H9 (cell line): Measurements from ENCODE around the gene HIPK3. TPM values are rescaled to one million over a fixed set of nuclear protein-coding genes. Genes with fewer than 3 reads are reported as not detected.

ENCODE experiments used
- DNase-seq: peaks from one replicate; pipeline ENCODE4 v3.0.0-alpha.2; 2017
- H2AFZ ChIP-seq: one replicate; pipeline ENCODE4 v1.6.1; 2013; ENCODE audit warnings: mild to moderate bottlenecking, low read length, control low read depth, moderate library complexity
- H2AK5ac ChIP-seq: 2 replicates; pipeline ENCODE4 v1.6.1; 2013; ENCODE audit warnings: low read length, control low read depth, mixed read lengths; ENCODE audit not compliant: insufficient read length
- H2BK120ac ChIP-seq: one replicate; pipeline ENCODE4 v1.6.1; 2013; ENCODE audit warnings: low read depth, mild to moderate bottlenecking, low read length, control low read depth, inconsistent platforms; ENCODE audit not compliant: poor library complexity, severe bottlenecking
- H2BK12ac ChIP-seq: 2 replicates; pipeline ENCODE4 v1.6.1; 2013; ENCODE audit warnings: low read length, control low read depth, mixed read lengths, low read depth; ENCODE audit not compliant: insufficient read length
- H2BK15ac ChIP-seq: 2 replicates; pipeline ENCODE4 v1.6.1; 2013; ENCODE audit warnings: low read depth, low read length, control low read depth
- H2BK20ac ChIP-seq: one replicate; pipeline ENCODE4 v1.6.1; 2013; ENCODE audit warnings: low read depth, mild to moderate bottlenecking, low read length, control low read depth, inconsistent platforms; ENCODE audit not compliant: poor library complexity, severe bottlenecking
- H2BK5ac ChIP-seq: 2 replicates; pipeline ENCODE4 v1.6.1; 2013; ENCODE audit warnings: low read length, control low read depth, mixed read lengths; ENCODE audit not compliant: insufficient read length
- H3K14ac ChIP-seq: 2 replicates; pipeline ENCODE4 v1.6.1; 2013; ENCODE audit warnings: low read length, control low read depth; ENCODE audit not compliant: insufficient read depth
- H3K18ac ChIP-seq: 2 replicates; pipeline ENCODE4 v1.6.1; 2013; ENCODE audit warnings: low read depth, mild to moderate bottlenecking, mixed read lengths, low read length, control low read depth; ENCODE audit not compliant: insufficient read length
- H3K23ac ChIP-seq: 2 replicates; pipeline ENCODE4 v1.6.1; 2013; ENCODE audit warnings: low read length, control low read depth, mixed read lengths, low read depth; ENCODE audit not compliant: insufficient read length
- H3K23me2 ChIP-seq: 2 replicates; pipeline ENCODE4 v1.6.1; 2013; ENCODE audit warnings: low read depth, mild to moderate bottlenecking, mixed read lengths, low read length, control low read depth; ENCODE audit not compliant: insufficient read length, poor library complexity, severe bottlenecking
- H3K27ac ChIP-seq: 2 replicates; pipeline ENCODE4 v1.5.1; 2013; ENCODE audit warnings: low read length, control low read depth, mixed read lengths, low read depth; ENCODE audit not compliant: insufficient read length
- H3K27me3 ChIP-seq: 2 replicates; pipeline ENCODE4 v1.6.1; 2013; ENCODE audit warnings: low read length, control low read depth, inconsistent platforms; ENCODE audit not compliant: insufficient read depth
- H3K4ac ChIP-seq: 2 replicates; pipeline ENCODE4 v1.6.1; 2013; ENCODE audit warnings: low read depth, mild to moderate bottlenecking, control low read depth, inconsistent platforms, low read length, moderate library complexity
- H3K4me1 ChIP-seq: 2 replicates; pipeline ENCODE4 v1.6.1; 2013; ENCODE audit warnings: low read length, control low read depth, inconsistent platforms; ENCODE audit not compliant: insufficient read depth
- H3K4me2 ChIP-seq: 2 replicates; pipeline ENCODE4 v1.6.1; 2013; ENCODE audit warnings: low read length, control low read depth, mixed read lengths; ENCODE audit not compliant: insufficient read length, insufficient read depth
- H3K56ac ChIP-seq: 2 replicates; pipeline ENCODE4 v1.6.1; 2013; ENCODE audit warnings: low read depth, mild to moderate bottlenecking, mixed read lengths, low read length, control low read depth; ENCODE audit not compliant: insufficient read length
- H3K79me1 ChIP-seq: 2 replicates; pipeline ENCODE4 v1.6.1; 2013; ENCODE audit warnings: low read depth, mild to moderate bottlenecking, moderate library complexity, low read length, control low read depth, inconsistent platforms; ENCODE audit not compliant: insufficient read depth, poor library complexity, severe bottlenecking
- H3K79me2 ChIP-seq: 2 replicates; pipeline ENCODE4 v1.6.1; 2013; ENCODE audit warnings: low read length, control low read depth, inconsistent platforms; ENCODE audit not compliant: insufficient read depth
- H3K9ac ChIP-seq: 2 replicates; pipeline ENCODE4 v1.6.1; 2013; ENCODE audit warnings: low read length, control low read depth, mixed read lengths; ENCODE audit not compliant: insufficient read length; ENCODE audit errors: extremely low read depth
- H3K9me3 ChIP-seq: one replicate; pipeline ENCODE4 v1.6.1; 2013; ENCODE audit warnings: low read depth, low read length, inconsistent platforms; ENCODE audit not compliant: control insufficient read depth
- H3T11ph ChIP-seq: one replicate; pipeline ENCODE4 v1.6.1; 2013; ENCODE audit warnings: mild to moderate bottlenecking, low read length, control low read depth, inconsistent platforms
- H4K20me1 ChIP-seq: one replicate; pipeline ENCODE4 v1.6.1; 2013; ENCODE audit not compliant: control insufficient read depth, insufficient read length, insufficient read depth
- H4K5ac ChIP-seq: 2 replicates; pipeline ENCODE4 v1.6.1; 2013; ENCODE audit warnings: low read depth, mild to moderate bottlenecking, mixed read lengths, low read length, control low read depth; ENCODE audit not compliant: insufficient read length
- H4K8ac ChIP-seq: replicated peaks from 2 replicates; pipeline ENCODE4 v1.6.1; 2013; ENCODE audit warnings: low read length, control low read depth, mixed read lengths, low read depth; ENCODE audit not compliant: insufficient read length
- H4K91ac ChIP-seq: 2 replicates; pipeline ENCODE4 v1.6.1; 2013; ENCODE audit warnings: low read depth, mild to moderate bottlenecking, moderate library complexity, mixed read lengths, low read length, control low read depth; ENCODE audit not compliant: insufficient read length
- H3K27ac Mint-ChIP-seq, 3 experiments: 2 replicates in 2 of 3; 3 replicates in 1 of 3; pipeline ENCODE4 v1.8.0; 2020 to 2021; ENCODE audit warnings: mixed read lengths in 3 of 3, mild to moderate bottlenecking in 1 of 3, moderate library complexity in 1 of 3
- H3K27me3 Mint-ChIP-seq: 2 replicates; pipeline ENCODE4 v1.8.0; 2021; ENCODE audit warnings: low read depth, mild to moderate bottlenecking, moderate library complexity, mixed read lengths
- H3K36me3 Mint-ChIP-seq, 3 experiments: 2 replicates in 2 of 3; 3 replicates in 1 of 3; pipeline ENCODE4 v1.8.0; 2020 to 2021; ENCODE audit warnings: low read depth in 3 of 3, mixed read lengths in 3 of 3; ENCODE audit not compliant: insufficient read depth in 1 of 3
- H3K4me1 Mint-ChIP-seq, 2 experiments: 2 replicates each; pipeline ENCODE4 v1.8.0; 2020; ENCODE audit warnings: mixed read lengths in 2 of 2
- H3K4me3 Mint-ChIP-seq, 2 experiments: 2 replicates in 1 of 2; 3 replicates in 1 of 2; pipeline ENCODE4 v1.8.0; 2020 to 2021; ENCODE audit warnings: mild to moderate bottlenecking in 2 of 2, mixed read lengths in 2 of 2, moderate library complexity in 1 of 2
- H3K9me3 Mint-ChIP-seq, 2 experiments: 2 replicates in 1 of 2; 3 replicates in 1 of 2; pipeline ENCODE4 v1.8.0; 2020; ENCODE audit warnings: mild to moderate bottlenecking in 2 of 2, mixed read lengths in 2 of 2, moderate library complexity in 1 of 2
- whole genome bisulfite sequencing: extraction: QIAGEN DNeasy Blood & Tissue Kit; methylation state at CpG from one replicate; pipeline ENCODE4 v1.1.7; 2013; ENCODE audit warnings: missing lambda C conversion rate, low lambda C conversion rate, mixed read lengths; ENCODE audit not compliant: insufficient read length; ENCODE audit errors: extremely low coverage; 5-methylcytosine and 5-hydroxymethylcytosine counted together
- total RNA-seq: library from RNA; stranded (reverse); gene quantifications from 2 replicates; pipeline ENCODE4 v1.2.1, GENCODE V29; 2021
- TF ChIP-seq, protein P1 (sequence below): fragments of 200-600 bp; sonication (generic); conservative IDR thresholded peaks from 3 replicates; pipeline ENCODE4 v1.8.0; 2021; ENCODE audit warnings: antibody characterized with exemption, mild to moderate bottlenecking

HIPK3 gene
- total RNA-seq, 1 experiment from 2014 or later, result 23.4 TPM

DNA sequence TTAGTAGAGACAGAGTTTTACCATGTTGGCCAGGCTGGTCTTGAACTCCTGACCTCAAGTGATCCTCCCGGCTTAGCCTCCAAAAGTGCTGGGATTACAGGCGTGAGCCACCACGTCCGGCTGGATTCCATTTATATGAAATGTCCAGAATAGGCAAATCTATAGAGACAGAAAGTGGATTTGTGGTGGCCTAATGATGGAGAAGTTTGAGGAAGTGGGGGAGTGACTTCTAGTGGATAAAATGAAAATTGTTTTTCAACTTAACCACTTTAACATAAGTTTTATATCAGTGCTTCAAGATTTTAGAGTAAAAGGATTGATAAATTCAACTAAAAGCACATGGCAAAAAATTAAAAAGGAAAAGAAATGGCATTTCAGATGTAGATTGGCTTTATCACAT is 66.2 kb downstream of the HIPK3 start:
- no peaks in the 10 kb centered on the region for H3K27me3 ChIP-seq

More for the DNA sequence above, 66.2 kb downstream of the HIPK3 start:
- Histone ChIP-seq H3K79me1 (peaks cover 7% of the 10 kb centered on the region), H3K4me1 (no peaks in the 10 kb centered on the region; the same call in 1 of the 2 replicates), H2BK15ac (no peak overlapping the region), H3K56ac (no peak overlapping the region), H2BK20ac (no peak overlapping the region), H3T11ph (no peak overlapping the region), H2AK5ac (no peak overlapping the region), H2BK12ac (no peak overlapping the region), H4K8ac (no peak overlapping the region), H3K79me2 (no peaks in the 10 kb centered on the region; the same call in 1 of the 2 replicates), H3K23me2 (no peaks in the 10 kb centered on the region), H3K14ac (no peak overlapping the region), H4K91ac (no peak overlapping the region), H3K9ac (no peak overlapping the region), H3K4me2 (no peak overlapping the region), H2AFZ (no peak overlapping the region), H3K9me3 (no peaks in the 10 kb centered on the region), H3K4ac (no peak overlapping the region), H2BK5ac (no peak overlapping the region), H2BK120ac (no peak overlapping the region), H4K5ac (no peak overlapping the region), H4K20me1 (no peaks in the 10 kb centered on the region), H3K23ac (no peak overlapping the region), H3K18ac (no peak overlapping the region), H3K27ac (no peak overlapping the region)
- no CpG with 5 or more reads among the region's 4 CpGs for WGBS
- H3K27me3 Mint-ChIP-seq, result no peaks in the 10 kb centered on the region
- no peaks in the 10 kb centered on the region for H3K9me3 Mint-ChIP-seq
- DNase-seq, result no peak
- H3K36me3 Mint-ChIP-seq, result no peaks in the 10 kb centered on the region
- no peak overlapping the region for H3K4me3 Mint-ChIP-seq
- peaks cover 5 to 6% of the 10 kb centered on the region in 2 experiments; a peak in 2 of 4 replicates for H3K4me1 Mint-ChIP-seq
- TF ChIP-seq, protein P1, sequence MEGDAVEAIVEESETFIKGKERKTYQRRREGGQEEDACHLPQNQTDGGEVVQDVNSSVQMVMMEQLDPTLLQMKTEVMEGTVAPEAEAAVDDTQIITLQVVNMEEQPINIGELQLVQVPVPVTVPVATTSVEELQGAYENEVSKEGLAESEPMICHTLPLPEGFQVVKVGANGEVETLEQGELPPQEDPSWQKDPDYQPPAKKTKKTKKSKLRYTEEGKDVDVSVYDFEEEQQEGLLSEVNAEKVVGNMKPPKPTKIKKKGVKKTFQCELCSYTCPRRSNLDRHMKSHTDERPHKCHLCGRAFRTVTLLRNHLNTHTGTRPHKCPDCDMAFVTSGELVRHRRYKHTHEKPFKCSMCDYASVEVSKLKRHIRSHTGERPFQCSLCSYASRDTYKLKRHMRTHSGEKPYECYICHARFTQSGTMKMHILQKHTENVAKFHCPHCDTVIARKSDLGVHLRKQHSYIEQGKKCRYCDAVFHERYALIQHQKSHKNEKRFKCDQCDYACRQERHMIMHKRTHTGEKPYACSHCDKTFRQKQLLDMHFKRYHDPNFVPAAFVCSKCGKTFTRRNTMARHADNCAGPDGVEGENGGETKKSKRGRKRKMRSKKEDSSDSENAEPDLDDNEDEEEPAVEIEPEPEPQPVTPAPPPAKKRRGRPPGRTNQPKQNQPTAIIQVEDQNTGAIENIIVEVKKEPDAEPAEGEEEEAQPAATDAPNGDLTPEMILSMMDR, result no peak
- no peak overlapping the region for H3K27ac Mint-ChIP-seq
